ENCODE results near the gene RREB1.
A peak's percentile ranks its signal among the peaks of the same experiment; 100 is the strongest.

The RREB1 gene

GRCh38 chr6:7229376-7230326 lies 121.9 kb downstream of the RREB1 start:
- no peak for DNase-seq

- DNase-seq = no peak
Observed at GRCh38 chr6:7230327-7230691, 122.5 kb downstream of the RREB1 start.

GRCh38 chr6:7230956-7231713 lies 123.4 kb downstream of the RREB1 start:
- DNase-seq = no peak

- no peak for DNase-seq
Observed at GRCh38 chr6:7232351-7232750, 124.6 kb downstream of the RREB1 start.

GRCh38 chr6:7234547-7234946 lies 126.8 kb downstream of the RREB1 start:
- no peak for DNase-seq

- no peak for DNase-seq
Observed at GRCh38 chr6:7235712-7236305, 128.0 kb downstream of the RREB1 start.

GRCh38 chr6:7236306-7237209 lies 128.8 kb downstream of the RREB1 start:
- DNase-seq = no peak

GRCh38 chr6:7237653-7238188 lies 130.0 kb downstream of the RREB1 start:
- no peak for DNase-seq

- no peak for DNase-seq
Observed at GRCh38 chr6:7238526-7238899, 130.8 kb downstream of the RREB1 start.

- DNase-seq = peak; percentile 57
Observed at GRCh38 chr6:7238900-7239589, 131.3 kb downstream of the RREB1 start.

- no peak for DNase-seq
Observed at GRCh38 chr6:7239590-7239948, 131.8 kb downstream of the RREB1 start.

- DNase-seq = no peak
Observed at GRCh38 chr6:7240351-7240750, 132.6 kb downstream of the RREB1 start.

GRCh38 chr6:7241160-7241559 lies 133.4 kb downstream of the RREB1 start:
- DNase-seq = no peak

GRCh38 chr6:7241709-7242645 lies 134.2 kb downstream of the RREB1 start:
- no peak for DNase-seq

GRCh38 chr6:7242835-7243178 lies 135.0 kb downstream of the RREB1 start:
- DNase-seq = no peak

- DNase-seq = peak; percentile 46
Observed at GRCh38 chr6:7243179-7243981, 135.6 kb downstream of the RREB1 start.

- no peak for DNase-seq
Observed at GRCh38 chr6:7245668-7246393, 138.1 kb downstream of the RREB1 start.

- DNase-seq = no peak
Observed at GRCh38 chr6:7246401-7247178, 138.8 kb downstream of the RREB1 start.

GRCh38 chr6:7247179-7247456 lies 139.4 kb downstream of the RREB1 start:
- DNase-seq = no peak

Data from activated gamma-delta T cell treated with Interleukin-2 at 50 U/mL for 16 hours (primary cell).